Brain microvascular endothelial cell (primary cell): ENCODE data around the gene MACROD2.

ENCODE experiments used
- DNase-seq: peaks from one replicate; pipeline ENCODE4 v3.0.0-alpha.2; 2020
- H3K27ac ChIP-seq: fragments of 250-450 bp; sonication (Bioruptor Pico); 2 replicates; pipeline ENCODE4 v1.5.1; 2020; ENCODE audit warnings: mild to moderate bottlenecking, moderate library complexity
- H3K27me3 ChIP-seq: fragments of 250-450 bp; sonication (Bioruptor Pico); replicated peaks from 2 replicates; pipeline ENCODE4 v1.5.1; 2020; ENCODE audit warnings: mild to moderate bottlenecking
- H3K36me3 ChIP-seq: fragments of 250-450 bp; sonication (Bioruptor Pico); replicated peaks from 2 replicates; pipeline ENCODE4 v1.5.1; 2020; ENCODE audit warnings: mild to moderate bottlenecking
- H3K4me3 ChIP-seq: 2 replicates; pipeline ENCODE4 v1.5.1; 2011; ENCODE audit warnings: low read depth, mild to moderate bottlenecking, control low read depth, low read length, moderate library complexity
- in situ Hi-C: cut with HindIII; loops from 2 replicates; pipeline ENCODE4 v1.10.0; 2017; ENCODE audit warnings: low sequenced_read_pairs, low pct_ligation_motif_present
- TF ChIP-seq, protein P1 (sequence below): IDR thresholded peaks from 2 replicates; pipeline ENCODE4 v1.5.1; 2011; ENCODE audit warnings: low read depth, mild to moderate bottlenecking, moderate library complexity, low read length, control low read depth, inconsistent platforms; ENCODE audit errors: missing control alignments

The MACROD2 gene

GRCh38 chr20:14098261-14098660 lies 102.9 kb downstream of the MACROD2 start:
- TF ChIP-seq, protein P1, sequence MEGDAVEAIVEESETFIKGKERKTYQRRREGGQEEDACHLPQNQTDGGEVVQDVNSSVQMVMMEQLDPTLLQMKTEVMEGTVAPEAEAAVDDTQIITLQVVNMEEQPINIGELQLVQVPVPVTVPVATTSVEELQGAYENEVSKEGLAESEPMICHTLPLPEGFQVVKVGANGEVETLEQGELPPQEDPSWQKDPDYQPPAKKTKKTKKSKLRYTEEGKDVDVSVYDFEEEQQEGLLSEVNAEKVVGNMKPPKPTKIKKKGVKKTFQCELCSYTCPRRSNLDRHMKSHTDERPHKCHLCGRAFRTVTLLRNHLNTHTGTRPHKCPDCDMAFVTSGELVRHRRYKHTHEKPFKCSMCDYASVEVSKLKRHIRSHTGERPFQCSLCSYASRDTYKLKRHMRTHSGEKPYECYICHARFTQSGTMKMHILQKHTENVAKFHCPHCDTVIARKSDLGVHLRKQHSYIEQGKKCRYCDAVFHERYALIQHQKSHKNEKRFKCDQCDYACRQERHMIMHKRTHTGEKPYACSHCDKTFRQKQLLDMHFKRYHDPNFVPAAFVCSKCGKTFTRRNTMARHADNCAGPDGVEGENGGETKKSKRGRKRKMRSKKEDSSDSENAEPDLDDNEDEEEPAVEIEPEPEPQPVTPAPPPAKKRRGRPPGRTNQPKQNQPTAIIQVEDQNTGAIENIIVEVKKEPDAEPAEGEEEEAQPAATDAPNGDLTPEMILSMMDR = no peak
- Histone ChIP-seq H3K27me3 (no peaks in the 10 kb centered on the region), H3K36me3 (no peaks in the 10 kb centered on the region), H3K4me3 (no peak overlapping the region), H3K27ac (no peak overlapping the region)
- no peak for DNase-seq
- in situ Hi-C loops = no loop called here

GRCh38 chr20:14113416-14113815 lies 118.1 kb downstream of the MACROD2 start:
- DNase-seq = no peak
- Histone ChIP-seq H3K4me3 (no peak overlapping the region), H3K27ac (no peak overlapping the region), H3K36me3 (no peaks in the 10 kb centered on the region), H3K27me3 (no peaks in the 10 kb centered on the region)
- in situ Hi-C loops = no loop called here
- TF ChIP-seq, protein P1 = no peak

- H3K4me3 ChIP-seq = no peak overlapping the region
- in situ Hi-C loops = no loop called here
- H3K27me3 ChIP-seq = no peaks in the 10 kb centered on the region
- H3K27ac ChIP-seq = no peak overlapping the region
- TF ChIP-seq, protein P1 = no peak
- no peaks in the 10 kb centered on the region for H3K36me3 ChIP-seq
- DNase-seq = no peak
These were observed 118.9 kb downstream of the MACROD2 start for GRCh38 chr20:14114065-14114704.

GRCh38 chr20:14116037-14116436 lies 120.7 kb downstream of the MACROD2 start:
- no peak for DNase-seq
- TF ChIP-seq, protein P1 = no peak
- no peaks in the 10 kb centered on the region for H3K27me3 ChIP-seq
- H3K4me3 ChIP-seq = no peak overlapping the region
- no peak overlapping the region for H3K27ac ChIP-seq
- no peaks in the 10 kb centered on the region for H3K36me3 ChIP-seq
- in situ Hi-C loops = no loop called here

DNA sequence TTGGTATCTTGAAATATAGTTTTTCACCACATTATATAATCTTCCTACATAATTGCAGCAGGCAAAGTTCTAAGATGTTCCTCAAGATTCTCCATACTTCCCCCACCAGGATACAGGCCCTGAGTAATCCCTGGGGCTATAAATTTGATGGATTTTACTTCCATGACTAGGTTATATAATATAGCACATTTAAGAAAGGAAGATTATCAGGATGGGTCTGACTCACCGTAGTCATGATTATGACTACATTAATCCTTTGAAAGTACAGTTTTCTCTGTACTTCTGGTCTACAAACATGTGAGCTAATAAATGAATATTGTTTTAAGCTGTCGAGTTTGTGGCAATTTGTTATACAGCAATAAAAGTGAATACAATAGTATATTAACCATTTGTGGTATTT lies 122.5 kb downstream of the MACROD2 start:
- no peak overlapping the region for H3K27ac ChIP-seq
- TF ChIP-seq, protein P1 = no peak
- in situ Hi-C loops = no loop called here
- DNase-seq = no peak
- no peaks in the 10 kb centered on the region for H3K36me3 ChIP-seq
- H3K27me3 ChIP-seq = no peaks in the 10 kb centered on the region
- H3K4me3 ChIP-seq = no peak overlapping the region

DNA sequence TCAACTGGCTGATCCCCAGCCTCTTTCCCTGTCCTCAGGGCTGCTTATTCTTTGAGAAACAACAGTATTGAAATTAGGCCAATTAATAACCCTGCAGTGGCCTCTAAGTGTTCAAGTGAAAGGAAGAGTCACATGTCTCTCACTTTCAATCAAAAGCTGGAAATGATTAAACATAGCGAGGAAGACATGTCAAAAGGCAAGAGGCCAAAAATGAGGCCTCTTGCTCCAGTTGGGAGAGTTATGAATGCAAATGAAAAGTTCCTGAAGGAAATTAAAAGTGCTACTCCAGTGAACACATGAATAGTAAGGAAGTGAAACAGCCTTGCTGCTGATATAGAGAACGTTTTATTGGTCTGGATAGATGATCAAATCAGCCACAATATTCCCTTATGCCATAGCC lies 131.5 kb downstream of the MACROD2 start:
- Histone ChIP-seq H3K36me3 (no peaks in the 10 kb centered on the region), H3K27me3 (no peaks in the 10 kb centered on the region), H3K4me3 (no peak overlapping the region), H3K27ac (no peak overlapping the region)
- no peak for DNase-seq
- TF ChIP-seq, protein P1 = no peak
- in situ Hi-C loops = no loop called here
